DOHH2 (cell line): ENCODE measurements around the gene GNG10.

Source experiments
- CTCF ChIP-seq: fragments of 200-600 bp; sonication (generic); IDR thresholded peaks from one replicate; pipeline ENCODE4 v1.5.1; 2014; ENCODE audit warnings: antibody characterized with exemption, mild to moderate bottlenecking, low read depth, low read length; ENCODE audit not compliant: poor library complexity, severe bottlenecking
- EZH2phosphoT487 ChIP-seq: fragments of 200-600 bp; sonication (generic); IDR thresholded peaks from 2 replicates; pipeline ENCODE4 v1.6.1; 2017; ENCODE audit warnings: borderline replicate concordance, mild to moderate bottlenecking, antibody characterized with exemption, low read length, moderate library complexity, mixed read lengths

- TF ChIP-seq CTCF (no peak), EZH2phosphoT487 (no peak)
Measured at GRCh38 chr9:111644195-111644772, 17.1 kb upstream of the GNG10 start.
